Measurements from ENCODE around the gene BGN. TPM values are rescaled to one million over a fixed set of nuclear protein-coding genes. Genes with fewer than 3 reads are reported as not detected.
A peak's percentile ranks its signal among the peaks of the same experiment; 100 is the strongest.

The BGN gene
- 0.23 and 0.87 TPM in 2 replicates for total RNA-seq (2014; rRNA removed; shearing (Covaris generic))
- polyA plus RNA-seq (2016; fragmentation: Nextera tagmentation; extraction: Ambion mirVana): 0.71 and 1.8 TPM in 2 replicates
- long read RNA-seq, partial matches to known transcripts: 0 of 1 reads
- long read RNA-seq, other reads (novel, unspliced or antisense): 0 of 1 reads

GRCh38 chrX:153494541-153495361, at the start of gene BGN:
Gene BGN (plus strand): TSS chrX:153494980. CDS start chrX:153504632, 9,652 bp downstream.
- H3K36me3 Mint-ChIP-seq (ENCODE audit: low read depth): no peaks in the 10 kb centered on the region
- H3K9me2 ChIP-seq (ENCODE audit: insufficient read depth): no peaks in the 10 kb centered on the region
- ATAC-seq: peak; percentile 66
- H3K9me3 Mint-ChIP-seq: no peaks in the 10 kb centered on the region
- no peaks in the 10 kb centered on the region for H4K20me1 ChIP-seq (replicated peaks; ENCODE audit: insufficient read depth)
- peaks cover 5% of the 10 kb centered on the region for H3K4me1 Mint-ChIP-seq
- no peaks in the 10 kb centered on the region for H3K27me3 ChIP-seq (ENCODE audit: insufficient read depth)
- H3K36me3 ChIP-seq (ENCODE audit: insufficient read depth): no peaks in the 10 kb centered on the region
- H3K79me2 ChIP-seq (replicated peaks; ENCODE audit: insufficient read depth): no peaks in the 10 kb centered on the region
- H3K4me3 ChIP-seq: 0 out of 2 replicates have a peak within 1 kb of the TSS, but pooled peaks have one; percentile 38
- peak within 1 kb of the TSS; percentile 54 for H3K4me3 Mint-ChIP-seq
- H3K27ac Mint-ChIP-seq: no peak within 1 kb of the TSS
- peak; percentile 52 for DNase-seq (ENCODE audit: low spot score)
- H3K4me2 ChIP-seq: peak within 1 kb of the TSS; percentile 66
- H3K27ac ChIP-seq (ENCODE audit: low read depth): no peak within 1 kb of the TSS
- no peaks in the 10 kb centered on the region for H3K4me1 ChIP-seq (ENCODE audit: insufficient read depth)
- H2AFZ ChIP-seq: no peak within 1 kb of the TSS
- peak; percentile 25 to 63; a peak in 2 of 4 replicates for TF ChIP-seq CTCF (conservative IDR thresholded peaks at IDR 0.05; ENCODE audit: low read depth in 2 of 2)
- no peak for TF ChIP-seq JUNB (IDR thresholded peaks at IDR 0.05; ENCODE audit: unreplicated experiment)
- TF ChIP-seq ZNF331 (CRISPR knock-in tag; IDR thresholded peaks at IDR 0.05; ENCODE audit: low read depth): no peak
- H3K27me3 Mint-ChIP-seq (ENCODE audit: insufficient read depth, low read depth, poor library complexity): peaks cover 2% of the 10 kb centered on the region
- no peaks in the 10 kb centered on the region for H3F3A ChIP-seq (replicated peaks; ENCODE audit: low read depth)

GRCh38 chrX:153445106-153445855, 49.5 kb upstream of the BGN start:
- Histone ChIP-seq H3K27me3 (ENCODE audit: insufficient read depth) (no peaks in the 10 kb centered on the region), H3K36me3 (ENCODE audit: insufficient read depth) (no peaks in the 10 kb centered on the region), H3K79me2 (replicated peaks; ENCODE audit: insufficient read depth) (no peaks in the 10 kb centered on the region), H3K4me2 (no peak overlapping the region), H3F3A (replicated peaks; ENCODE audit: low read depth) (no peaks in the 10 kb centered on the region), H2AFZ (no peak overlapping the region), H3K4me3 (no peak overlapping the region), H4K20me1 (replicated peaks; ENCODE audit: insufficient read depth) (no peaks in the 10 kb centered on the region), H3K27ac (ENCODE audit: low read depth) (no peak overlapping the region), H3K4me1 (ENCODE audit: insufficient read depth) (no peaks in the 10 kb centered on the region), H3K9me2 (ENCODE audit: insufficient read depth) (no peaks in the 10 kb centered on the region)
- Mint-ChIP-seq H3K36me3 (ENCODE audit: low read depth) (no peaks in the 10 kb centered on the region), H3K27me3 (ENCODE audit: insufficient read depth, low read depth, poor library complexity) (peaks cover 5% of the 10 kb centered on the region), H3K4me3 (no peak overlapping the region), H3K4me1 (no peaks in the 10 kb centered on the region), H3K9me3 (no peaks in the 10 kb centered on the region), H3K27ac (no peak overlapping the region)
- TF ChIP-seq POLR2AphosphoS5 (IDR thresholded peaks at IDR 0.05; ENCODE audit: low read depth) (no peak), STAT1 (IDR thresholded peaks at IDR 0.05; ENCODE audit: unreplicated experiment) (no peak)
- no peak for DNase-seq (ENCODE audit: low spot score)
- ATAC-seq: no peak; the same call in 2 of the 3 replicates

Data from GM23338 (cell line).